GM19238 (cell line): ENCODE data around the gene MORC1.
"Not testable (repeated sequence)": the region's sequence is repeated elsewhere in the genome, so short reads cannot be mapped to it uniquely, and the experiment has no call there.

ENCODE experiments used
- DNase-seq: peaks from one replicate; pipeline ENCODE4 v3.0.0; 2011; ENCODE audit warnings: low spot score; ENCODE audit not compliant: insufficient read length

Gene MORC1, protein sequence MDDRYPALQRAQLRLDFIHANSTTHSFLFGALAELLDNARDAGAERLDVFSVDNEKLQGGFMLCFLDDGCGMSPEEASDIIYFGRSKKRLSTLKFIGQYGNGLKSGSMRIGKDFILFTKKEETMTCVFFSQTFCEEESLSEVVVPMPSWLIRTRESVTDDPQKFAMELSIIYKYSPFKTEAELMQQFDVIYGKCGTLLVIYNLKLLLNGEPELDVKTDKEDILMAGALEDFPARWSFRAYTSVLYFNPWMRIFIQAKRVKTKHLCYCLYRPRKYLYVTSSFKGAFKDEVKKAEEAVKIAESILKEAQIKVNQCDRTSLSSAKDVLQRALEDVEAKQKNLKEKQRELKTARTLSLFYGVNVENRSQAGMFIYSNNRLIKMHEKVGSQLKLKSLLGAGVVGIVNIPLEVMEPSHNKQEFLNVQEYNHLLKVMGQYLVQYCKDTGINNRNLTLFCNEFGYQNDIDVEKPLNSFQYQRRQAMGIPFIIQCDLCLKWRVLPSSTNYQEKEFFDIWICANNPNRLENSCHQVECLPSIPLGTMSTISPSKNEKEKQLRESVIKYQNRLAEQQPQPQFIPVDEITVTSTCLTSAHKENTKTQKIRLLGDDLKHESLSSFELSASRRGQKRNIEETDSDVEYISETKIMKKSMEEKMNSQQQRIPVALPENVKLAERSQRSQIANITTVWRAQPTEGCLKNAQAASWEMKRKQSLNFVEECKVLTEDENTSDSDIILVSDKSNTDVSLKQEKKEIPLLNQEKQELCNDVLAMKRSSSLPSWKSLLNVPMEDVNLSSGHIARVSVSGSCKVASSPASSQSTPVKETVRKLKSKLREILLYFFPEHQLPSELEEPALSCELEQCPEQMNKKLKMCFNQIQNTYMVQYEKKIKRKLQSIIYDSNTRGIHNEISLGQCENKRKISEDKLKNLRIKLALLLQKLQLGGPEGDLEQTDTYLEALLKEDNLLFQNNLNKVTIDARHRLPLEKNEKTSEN

DNA sequence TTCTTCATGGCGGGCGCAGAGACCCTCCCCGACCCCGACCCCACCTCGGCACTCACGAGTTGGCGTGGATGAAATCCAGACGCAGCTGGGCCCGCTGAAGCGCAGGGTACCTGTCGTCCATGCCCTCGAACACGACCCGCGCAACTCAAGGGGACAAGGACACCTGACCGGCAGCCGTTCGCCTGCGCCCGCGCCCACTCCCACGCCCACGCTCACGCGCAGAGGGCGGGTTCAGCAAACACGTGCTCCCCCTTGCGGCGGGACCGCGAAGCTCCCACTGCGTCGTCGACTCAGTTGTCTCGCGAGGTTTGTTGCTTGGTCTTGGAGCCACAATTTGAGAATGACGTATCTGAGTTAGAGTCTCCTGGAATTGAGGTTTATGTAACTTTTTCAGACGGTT is at the start of gene MORC1:
MORC1 (minus strand) TSS at position 196 of the 400 bp plus-strand sequence; CDS start at position 121, 75 bp downstream.
- no peak for DNase-seq

DNA sequence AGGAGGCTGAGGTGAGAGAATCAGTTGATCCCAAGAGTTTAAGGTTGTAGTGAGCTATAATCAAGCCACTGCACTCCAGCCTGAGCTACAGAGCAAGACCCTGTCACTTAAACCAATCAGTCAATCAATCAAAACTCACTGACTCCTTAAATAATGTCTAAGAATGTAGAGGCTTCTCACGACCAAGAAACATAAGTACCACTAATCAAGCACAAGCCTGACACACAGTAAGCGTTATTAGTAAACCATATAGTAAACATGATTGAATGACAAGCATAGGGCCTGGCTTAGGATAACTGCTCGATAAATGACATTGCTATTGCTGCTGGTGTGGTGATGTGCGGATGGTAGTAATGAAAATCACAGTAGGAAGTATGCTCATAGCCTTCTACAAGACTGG is 48.0 kb upstream of the MORC1 start:
- no peak for DNase-seq

DNA sequence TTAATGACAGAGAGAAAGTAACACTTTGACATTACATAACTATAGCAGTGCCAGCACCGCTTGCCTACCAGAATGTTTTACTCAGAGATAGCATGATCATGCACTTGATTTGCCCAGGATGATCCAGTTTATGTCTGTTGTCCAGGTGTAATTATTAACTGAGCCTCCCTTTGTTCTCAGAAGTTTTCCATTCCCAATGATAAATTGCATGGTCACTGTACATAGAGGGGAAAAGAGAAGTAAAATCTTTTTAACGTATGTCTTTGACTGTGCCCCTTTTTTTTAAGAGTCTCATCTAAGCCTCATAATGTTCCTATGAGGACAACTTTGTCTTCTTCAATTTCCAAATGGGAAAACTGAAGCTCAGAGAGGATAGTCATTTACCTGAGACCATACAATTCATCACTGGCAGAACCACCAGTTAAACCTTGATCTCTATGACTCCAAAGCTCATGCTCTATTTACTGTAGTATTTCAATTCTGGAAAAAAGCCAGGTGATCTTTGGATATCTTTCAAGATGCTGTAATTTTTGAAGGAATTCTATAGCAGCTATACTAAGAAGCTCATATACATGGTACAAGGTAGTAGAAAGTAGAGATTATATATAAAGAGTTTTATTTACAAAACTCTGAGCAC is 43.7 kb upstream of the MORC1 start:
- no peak for DNase-seq

DNA sequence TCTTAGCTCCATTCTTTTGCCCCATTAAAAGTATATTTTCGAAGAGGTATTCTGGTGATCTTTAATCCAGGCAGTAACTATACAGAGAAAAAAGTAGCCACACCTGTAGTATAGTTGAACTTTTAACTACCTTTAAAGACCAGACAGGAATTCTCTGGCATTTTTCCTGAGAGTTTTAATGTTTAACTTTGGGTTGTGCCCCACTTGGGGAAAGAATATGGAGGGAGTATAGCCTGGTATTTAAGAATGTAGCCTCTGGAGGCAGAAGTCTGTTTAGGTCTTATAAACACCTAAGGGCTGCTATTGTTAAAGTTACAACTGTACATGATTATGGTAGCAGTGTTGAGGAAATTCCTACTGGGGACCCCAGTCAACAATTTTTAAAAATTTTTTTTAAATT is 37.9 kb upstream of the MORC1 start:
- DNase-seq: no peak

DNA sequence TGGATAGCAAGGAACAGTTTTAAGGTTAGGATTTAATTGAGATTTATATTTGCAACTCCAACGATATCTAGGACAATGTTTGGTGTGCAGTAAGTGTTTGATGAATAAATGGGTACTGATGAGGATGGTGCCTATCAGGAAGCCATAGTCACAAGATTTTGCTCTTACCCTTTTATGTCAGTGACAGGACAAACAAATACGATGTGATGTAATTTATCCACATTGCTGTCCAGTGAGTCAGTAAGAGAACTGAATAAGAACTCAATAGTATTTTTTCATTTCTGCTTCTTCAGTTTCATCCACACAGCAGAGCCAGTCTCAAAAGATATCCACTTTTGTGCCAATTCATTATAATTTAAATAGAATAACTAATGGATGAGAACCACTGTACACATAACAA is 37.0 kb upstream of the MORC1 start:
- no peak for DNase-seq

DNA sequence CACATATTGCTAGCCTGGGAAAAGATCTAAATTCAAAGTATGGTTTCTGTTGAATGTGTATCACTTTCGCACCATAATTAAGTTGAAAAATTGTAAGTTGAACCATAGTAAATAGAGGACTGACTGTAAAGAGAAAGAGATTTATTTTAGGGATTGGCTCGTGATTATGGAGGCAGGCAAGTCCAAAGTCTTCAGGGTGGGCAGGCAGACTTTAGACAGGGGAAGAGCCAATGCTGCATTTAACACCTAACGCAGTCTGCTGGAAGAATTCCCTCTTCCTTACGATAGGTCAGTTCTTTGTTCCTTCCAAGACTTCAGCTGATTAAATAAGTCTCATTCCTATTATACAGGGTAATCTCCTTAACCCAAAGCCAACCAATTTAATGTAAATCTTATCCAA is 34.4 kb upstream of the MORC1 start:
- no peak for DNase-seq

DNA sequence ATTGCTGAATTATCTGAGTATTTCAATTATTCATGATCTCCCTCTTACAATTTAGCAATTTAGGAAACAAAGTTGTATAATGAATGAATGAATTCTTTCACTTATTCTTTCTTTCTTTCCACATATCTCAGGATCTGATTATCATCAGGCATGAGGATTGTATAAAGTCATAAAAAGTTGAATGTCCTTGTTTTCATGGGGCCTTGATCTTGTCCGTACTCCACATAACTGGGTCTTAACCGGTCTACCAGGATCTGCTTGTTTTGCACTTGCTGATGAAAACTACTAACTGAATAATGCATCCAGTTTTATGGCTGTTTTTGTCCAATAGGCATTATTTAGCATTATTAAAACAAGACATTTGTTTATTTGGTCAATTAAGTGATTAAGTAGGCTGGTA is 31.1 kb upstream of the MORC1 start:
- no peak for DNase-seq

DNA sequence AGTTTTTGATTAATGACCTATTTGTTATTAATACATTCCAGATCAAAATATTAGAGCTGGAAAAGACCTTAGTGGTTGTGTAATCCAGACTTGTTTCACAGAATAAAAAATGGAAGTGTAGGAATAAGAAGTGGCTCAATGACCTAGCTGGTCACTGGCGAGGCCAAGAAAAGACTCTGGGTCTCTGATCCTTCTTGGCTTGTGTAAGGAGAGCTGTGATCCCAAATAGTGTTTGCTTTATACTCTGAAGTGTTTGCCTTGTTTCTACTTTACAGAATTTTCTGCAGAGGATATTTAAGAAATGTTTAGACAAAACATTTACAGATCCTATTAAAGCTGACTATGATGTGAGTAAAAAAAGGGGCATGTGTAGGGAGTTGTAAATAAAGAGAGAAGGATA is 25.7 kb upstream of the MORC1 start:
- no peak for DNase-seq

DNA sequence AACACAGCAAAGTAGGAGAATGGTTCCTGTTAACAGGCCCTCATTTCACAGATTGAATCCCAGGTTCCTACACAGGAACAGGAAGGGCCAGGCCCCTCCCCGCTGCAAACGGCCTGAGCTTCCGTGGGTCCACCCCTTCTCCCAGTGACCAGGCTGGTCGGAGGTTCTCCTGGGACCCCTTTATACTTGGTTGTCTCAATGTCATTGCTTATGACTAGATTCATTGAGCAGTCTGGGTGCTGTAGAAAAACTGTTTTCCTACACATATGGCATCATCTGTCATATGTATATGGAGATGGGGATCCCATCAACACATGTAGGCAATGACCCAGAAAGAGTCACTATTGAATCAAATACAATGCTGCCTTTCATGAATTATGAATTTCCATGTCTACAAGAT is 22.4 kb upstream of the MORC1 start:
- DNase-seq: no peak

DNA sequence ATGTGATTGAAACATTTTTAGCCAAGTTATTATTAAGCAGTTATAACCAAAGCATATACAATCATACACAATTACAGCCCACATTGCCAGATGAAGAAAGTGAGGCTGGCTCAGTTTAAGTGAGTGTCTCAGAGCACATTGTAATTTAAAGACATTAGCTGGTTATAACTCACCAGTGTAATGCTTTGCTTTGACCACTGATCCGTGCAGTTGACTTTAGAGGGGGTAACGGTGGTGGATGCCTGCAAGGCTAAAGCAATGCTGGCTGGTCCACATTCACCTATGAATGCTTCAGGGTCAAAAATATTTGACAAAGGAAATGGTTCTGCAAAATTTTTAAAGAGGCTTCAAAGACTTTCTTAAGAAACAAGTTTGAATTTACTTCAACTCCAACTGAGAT is 19.8 kb upstream of the MORC1 start:
- no peak for DNase-seq

DNA sequence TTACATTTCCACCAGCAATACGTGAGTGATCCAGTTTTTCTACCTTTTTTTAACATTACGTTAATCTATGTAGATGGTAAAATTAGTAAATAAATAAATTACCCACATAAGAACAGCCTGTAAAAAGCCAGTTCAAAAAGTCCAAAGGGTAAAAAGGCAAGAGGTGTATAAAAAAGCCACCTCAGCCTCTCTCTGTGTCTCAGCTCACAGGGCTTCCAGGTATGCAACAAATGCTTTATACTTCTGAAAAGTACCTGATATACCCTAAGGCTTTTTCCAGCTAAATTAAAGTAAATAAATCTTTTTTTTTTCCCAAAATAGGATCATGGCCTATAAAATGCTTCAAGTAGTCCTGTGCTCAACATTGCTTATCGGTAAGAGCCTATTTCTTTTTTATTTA is 18.6 kb upstream of the MORC1 start, which contains the start of gene C3orf85:
C3orf85 (plus strand) TSS at position 197 of the 400 bp plus-strand sequence; CDS start at position 326, 129 bp downstream.
- no peak for DNase-seq

DNA sequence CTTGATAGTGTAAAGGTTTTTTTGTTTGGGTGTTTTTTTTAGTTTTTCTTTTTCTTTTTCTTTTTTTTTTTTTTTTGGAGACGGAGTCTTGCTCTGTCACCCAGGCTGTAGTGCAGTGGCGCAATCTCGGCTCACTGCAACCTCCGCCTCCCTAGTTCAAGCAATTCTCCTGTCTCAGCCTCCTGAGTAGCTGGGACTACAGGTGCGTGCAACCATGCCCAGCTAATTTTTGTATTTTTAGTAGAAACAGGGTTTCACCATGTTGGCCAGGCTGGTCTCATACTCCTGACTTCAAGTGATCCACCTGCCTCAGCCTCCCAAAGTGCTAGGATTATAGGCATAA is 15.5 kb upstream of the MORC1 start:
- not testable (repeated sequence) for DNase-seq

DNA sequence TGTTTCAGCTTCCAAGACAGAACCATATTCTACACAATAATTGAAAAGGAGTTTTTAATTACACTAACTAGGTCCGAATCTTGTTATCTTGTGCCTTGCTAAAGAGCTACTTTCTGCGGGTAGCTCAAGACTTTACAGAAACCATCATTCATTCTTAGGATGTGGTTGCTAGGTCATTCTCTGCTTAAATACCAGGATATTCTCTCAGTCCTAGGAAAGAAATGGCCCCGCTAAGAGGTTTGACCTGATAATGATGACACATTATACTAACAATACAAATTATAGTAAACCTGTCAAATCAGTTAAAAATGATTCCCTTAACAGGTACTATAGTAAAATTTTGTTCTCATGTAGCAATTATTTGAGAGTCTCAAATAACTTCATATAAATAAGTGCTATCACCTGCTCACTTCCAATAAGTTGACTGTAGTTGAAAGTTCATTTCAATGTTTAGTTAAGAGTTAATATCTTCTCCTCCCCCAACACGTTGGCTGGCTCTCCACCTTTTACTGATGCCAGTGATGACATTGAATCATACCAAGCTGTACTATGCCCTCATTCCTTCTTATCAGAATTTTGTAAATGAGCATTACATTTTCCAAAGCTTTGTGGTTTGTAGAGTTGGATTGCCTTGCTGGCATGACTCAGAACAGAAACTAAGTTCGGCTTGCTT is 15.0 kb upstream of the MORC1 start:
- DNase-seq: no peak

DNA sequence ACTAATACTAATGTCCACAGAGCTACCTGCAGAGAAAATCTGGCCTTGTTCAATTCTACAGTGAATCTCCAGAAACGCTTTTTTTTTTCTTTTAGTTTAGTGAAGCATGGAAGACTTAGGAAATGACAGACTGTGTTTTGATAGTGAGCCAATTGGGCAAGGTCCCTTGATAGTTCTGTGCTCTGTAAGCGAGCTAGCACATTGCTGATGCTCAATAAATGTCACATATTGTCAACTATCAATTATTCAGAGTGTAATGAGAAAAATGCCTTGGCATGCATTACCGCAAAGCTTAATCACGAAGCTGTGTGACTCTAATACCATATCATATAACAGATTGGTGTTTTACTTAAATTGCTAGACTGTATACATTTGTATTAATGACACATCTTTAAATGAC is 13.3 kb upstream of the MORC1 start:
- no peak for DNase-seq

DNA sequence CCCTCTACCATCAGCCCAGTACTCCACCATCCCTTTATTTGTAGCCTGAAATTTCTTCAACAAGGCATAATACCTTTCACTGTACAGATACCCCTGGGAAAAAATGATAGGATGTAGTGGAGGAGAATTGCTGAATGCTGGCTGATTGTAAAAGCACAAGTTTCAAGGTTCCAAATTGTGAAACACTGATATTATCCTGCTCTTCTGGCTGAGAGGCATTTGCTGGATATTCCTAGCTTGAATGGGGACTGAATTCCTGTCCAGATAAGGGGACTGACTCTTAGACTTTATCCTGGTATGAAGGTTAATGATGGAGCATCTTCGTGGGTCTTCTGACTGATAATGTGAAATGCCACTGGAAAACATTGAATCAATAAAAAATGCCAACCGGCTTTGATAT is 9.6 kb upstream of the MORC1 start:
- no peak for DNase-seq

DNA sequence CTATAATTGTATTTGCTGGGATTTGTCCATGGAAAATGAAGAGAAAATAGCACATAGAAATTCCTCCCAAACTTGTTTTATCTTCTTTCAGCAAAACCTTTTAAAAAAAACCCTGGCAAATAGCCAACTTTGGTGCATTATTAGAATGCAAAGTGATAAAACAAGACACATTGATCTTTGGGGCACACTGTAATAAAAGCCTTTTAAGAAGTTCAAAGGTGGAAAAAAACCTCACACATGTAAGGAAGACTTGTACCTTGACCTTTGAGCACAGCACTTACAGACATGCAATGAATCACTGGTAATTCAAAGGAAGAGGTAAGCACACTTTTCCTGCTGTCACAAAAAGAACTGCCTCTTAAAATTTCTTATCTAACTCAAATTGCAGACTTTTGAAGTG is 8.0 kb upstream of the MORC1 start:
- no peak for DNase-seq

DNA sequence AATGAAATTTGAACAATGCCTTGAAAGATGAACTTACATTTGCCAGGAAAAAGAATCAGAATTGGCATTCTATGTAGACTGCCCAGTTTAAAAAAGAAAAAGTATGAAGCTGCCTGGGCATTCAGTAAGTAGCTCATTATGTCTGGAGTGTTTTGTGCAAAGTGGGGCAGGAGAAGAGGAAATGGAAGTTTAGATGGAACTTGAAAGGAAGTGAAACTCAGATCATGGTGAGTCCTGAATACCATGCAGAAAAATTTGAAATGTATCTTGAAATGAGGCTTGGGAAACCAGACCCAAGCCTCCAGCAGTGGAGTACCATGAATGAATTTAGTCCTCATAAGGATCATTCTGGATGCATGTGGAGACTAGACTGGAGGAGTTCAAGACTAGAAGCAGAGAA is 4.8 kb upstream of the MORC1 start:
- no peak for DNase-seq

DNA sequence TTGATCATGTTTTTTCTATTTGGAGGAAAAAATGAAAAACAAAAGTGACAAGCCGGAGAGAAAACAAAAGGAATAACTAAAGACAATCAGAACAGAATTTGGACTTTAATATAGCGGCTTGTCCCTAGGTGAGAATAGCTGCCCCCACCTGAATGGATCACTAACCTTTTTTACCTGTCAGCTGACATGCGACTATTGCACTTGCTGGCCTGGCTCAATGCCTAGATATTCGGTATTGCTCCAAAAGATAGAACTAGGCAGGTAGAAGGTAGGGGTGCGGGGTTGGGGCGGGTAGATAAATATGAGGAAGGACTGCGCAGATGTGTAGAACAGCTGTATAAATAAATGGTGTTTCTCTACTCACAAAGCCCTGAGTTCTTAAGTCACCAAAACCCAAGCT is 650 bp upstream of the MORC1 start:
- DNase-seq: no peak

DNA sequence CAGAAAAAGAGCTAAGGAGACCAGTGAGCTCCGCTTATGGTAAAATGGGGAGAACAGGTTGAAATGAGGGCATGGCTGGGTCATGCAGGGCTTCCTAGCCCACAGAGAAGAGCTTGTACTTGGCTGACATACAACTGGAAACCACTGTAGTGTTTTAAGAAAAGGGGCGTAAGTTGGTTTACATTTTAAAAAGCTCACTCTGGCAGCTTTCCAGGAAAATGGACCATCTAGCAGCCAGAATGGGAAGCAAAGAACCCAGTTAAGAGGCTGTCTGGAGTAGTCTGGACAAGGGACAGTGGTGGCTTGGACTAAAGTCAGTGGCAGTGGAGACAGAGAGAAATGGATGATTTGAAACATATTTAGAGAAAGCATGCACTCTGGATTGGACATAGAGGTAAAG is 1.9 kb downstream of the MORC1 start:
- DNase-seq: no peak

DNA sequence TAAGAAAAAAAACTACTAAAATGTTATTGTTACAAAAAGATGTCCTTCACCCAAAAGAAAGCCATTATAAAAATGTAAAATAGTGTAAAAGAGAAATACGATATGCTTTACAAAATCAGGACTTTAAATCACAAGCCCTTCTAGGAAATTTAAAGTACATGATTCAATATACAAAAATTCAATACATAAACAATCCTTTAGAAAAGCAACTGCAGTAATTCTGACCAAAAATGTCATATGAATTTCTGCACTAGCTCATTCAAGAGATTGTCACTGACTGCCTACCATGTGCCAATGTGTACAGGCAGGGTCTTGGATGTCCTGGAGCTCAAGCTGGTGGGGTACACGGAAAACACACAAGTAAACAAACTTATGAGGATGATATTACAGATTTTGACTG is 2.5 kb downstream of the MORC1 start:
- DNase-seq: no peak

DNA sequence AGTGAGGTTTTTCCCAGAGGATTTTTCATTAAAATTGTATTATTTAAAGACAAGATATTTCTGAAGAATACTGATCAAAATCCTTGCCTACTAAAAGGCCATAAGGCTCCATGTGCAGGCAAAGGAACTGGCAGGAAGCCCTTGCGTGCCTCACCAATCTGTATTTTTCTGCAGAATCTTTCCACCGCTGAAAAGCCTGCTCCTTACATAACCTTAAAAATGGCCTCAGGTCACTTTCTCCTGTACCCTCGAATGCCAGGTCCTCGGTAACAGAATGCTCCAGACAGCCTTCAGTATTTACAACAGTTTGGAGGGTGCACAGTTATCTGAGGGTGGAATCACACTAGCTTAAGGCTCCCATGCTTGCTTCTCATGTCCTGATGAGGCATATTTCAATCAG is 3.2 kb downstream of the MORC1 start:
- DNase-seq: no peak
